Effector memory CD4-positive, alpha-beta T cell (primary cell): ENCODE data around the gene ATF4.
A peak's percentile ranks its signal among the peaks of the same experiment; 100 is the strongest.

Experiments
- DNase-seq, 3 donors: peaks; one replicate each; pipeline ENCODE4 v3.0.0-alpha.2; 2020
- H3K27ac ChIP-seq: 2 replicates; pipeline ENCODE4 v1.7.0; 2013; ENCODE audit warnings: mild to moderate bottlenecking, low read length, moderate library complexity; ENCODE audit not compliant: insufficient read depth, poor library complexity, severe bottlenecking
- H3K27me3 ChIP-seq: replicated peaks from 2 replicates; pipeline ENCODE4 v1.7.0; 2013; ENCODE audit warnings: mild to moderate bottlenecking, low read length; ENCODE audit not compliant: insufficient read depth, control insufficient read depth, poor library complexity, severe bottlenecking
- H3K36me3 ChIP-seq: 2 replicates; pipeline ENCODE4 v1.7.0; 2013; ENCODE audit warnings: mild to moderate bottlenecking, low read length, moderate library complexity; ENCODE audit not compliant: control insufficient read depth, insufficient read depth
- H3K4me1 ChIP-seq: 2 replicates; pipeline ENCODE4 v1.7.0; 2013; ENCODE audit warnings: low read length, mild to moderate bottlenecking; ENCODE audit not compliant: control insufficient read depth, insufficient read depth, poor library complexity, severe bottlenecking
- H3K4me3 ChIP-seq: 2 replicates; pipeline ENCODE4 v1.7.0; 2013; ENCODE audit warnings: low read length, low read depth, mild to moderate bottlenecking; ENCODE audit not compliant: insufficient read depth, poor library complexity, severe bottlenecking
- H3K9me3 ChIP-seq: 2 replicates; pipeline ENCODE4 v1.7.0; 2013; ENCODE audit warnings: mild to moderate bottlenecking, low read length, moderate library complexity; ENCODE audit not compliant: control insufficient read depth

The ATF4 gene

GRCh38 chr22:39489094-39490068 is 31.0 kb upstream of the ATF4 start:
- no peaks in the 10 kb centered on the region for H3K4me1 ChIP-seq
- H3K27me3 ChIP-seq: no peaks in the 10 kb centered on the region
- H3K27ac ChIP-seq: no peak overlapping the region
- H3K9me3 ChIP-seq: no peaks in the 10 kb centered on the region
- DNase-seq: no peak
- H3K4me3 ChIP-seq: no peak overlapping the region
- no peaks in the 10 kb centered on the region for H3K36me3 ChIP-seq

- Histone ChIP-seq H3K9me3 (no peaks in the 10 kb centered on the region), H3K4me1 (no peaks in the 10 kb centered on the region), H3K4me3 (no peak overlapping the region), H3K36me3 (no peaks in the 10 kb centered on the region), H3K27me3 (no peaks in the 10 kb centered on the region), H3K27ac (no peak overlapping the region)
- peak; percentile 41 to 69 (median 66) for DNase-seq
Observed at GRCh38 chr22:39490135-39490798, 30.1 kb upstream of the ATF4 start.

- H3K27ac ChIP-seq: no peak overlapping the region
- no peaks in the 10 kb centered on the region for H3K9me3 ChIP-seq
- H3K4me1 ChIP-seq: no peaks in the 10 kb centered on the region
- no peaks in the 10 kb centered on the region for H3K27me3 ChIP-seq
- H3K4me3 ChIP-seq: no peak overlapping the region
- no peaks in the 10 kb centered on the region for H3K36me3 ChIP-seq
- no peak for DNase-seq
Observed at GRCh38 chr22:39490966-39491680, 29.2 kb upstream of the ATF4 start.

GRCh38 chr22:39491696-39492095 is 28.7 kb upstream of the ATF4 start:
- Histone ChIP-seq H3K36me3 (no peaks in the 10 kb centered on the region), H3K4me3 (no peak overlapping the region)
- DNase-seq: no peak

GRCh38 chr22:39492186-39492585 is 28.2 kb upstream of the ATF4 start:
- H3K4me1 ChIP-seq: no peaks in the 10 kb centered on the region

More at GRCh38 chr22:39491696-39492095, 28.7 kb upstream of the ATF4 start:
- H3K27me3 ChIP-seq: no peaks in the 10 kb centered on the region
- H3K9me3 ChIP-seq: no peaks in the 10 kb centered on the region
- no peak overlapping the region for H3K27ac ChIP-seq
- no peaks in the 10 kb centered on the region for H3K4me1 ChIP-seq

GRCh38 chr22:39493759-39494158 is 26.6 kb upstream of the ATF4 start:
- DNase-seq: no peak
- H3K27ac ChIP-seq: no peak overlapping the region
- no peaks in the 10 kb centered on the region for H3K36me3 ChIP-seq

More at GRCh38 chr22:39492186-39492585, 28.2 kb upstream of the ATF4 start:
- DNase-seq: no peak
- H3K36me3 ChIP-seq: no peaks in the 10 kb centered on the region
- H3K27me3 ChIP-seq: no peaks in the 10 kb centered on the region
- no peak overlapping the region for H3K27ac ChIP-seq
- no peak overlapping the region for H3K4me3 ChIP-seq
- H3K9me3 ChIP-seq: no peaks in the 10 kb centered on the region

GRCh38 chr22:39494471-39495120 is 25.8 kb upstream of the ATF4 start:
- Histone ChIP-seq H3K4me1 (no peaks in the 10 kb centered on the region), H3K36me3 (no peaks in the 10 kb centered on the region), H3K4me3 (no peak overlapping the region), H3K9me3 (no peaks in the 10 kb centered on the region), H3K27ac (no peak overlapping the region), H3K27me3 (no peaks in the 10 kb centered on the region)
- DNase-seq: no peak

More at GRCh38 chr22:39493759-39494158, 26.6 kb upstream of the ATF4 start:
- Histone ChIP-seq H3K4me3 (no peak overlapping the region), H3K9me3 (no peaks in the 10 kb centered on the region), H3K27me3 (no peaks in the 10 kb centered on the region), H3K4me1 (no peaks in the 10 kb centered on the region)

- Histone ChIP-seq H3K36me3 (no peaks in the 10 kb centered on the region), H3K4me1 (no peaks in the 10 kb centered on the region), H3K4me3 (no peak overlapping the region), H3K27ac (no peak overlapping the region), H3K9me3 (no peaks in the 10 kb centered on the region), H3K27me3 (no peaks in the 10 kb centered on the region)
- peak in 2 of 3 donors; percentile 14 to 16 for DNase-seq
Observed at GRCh38 chr22:39496131-39496838, 24.1 kb upstream of the ATF4 start.

- Histone ChIP-seq H3K9me3 (no peaks in the 10 kb centered on the region), H3K27me3 (no peaks in the 10 kb centered on the region), H3K4me3 (no peak overlapping the region), H3K27ac (no peak overlapping the region), H3K4me1 (no peaks in the 10 kb centered on the region), H3K36me3 (no peaks in the 10 kb centered on the region)
- DNase-seq: no peak
Observed at GRCh38 chr22:39497429-39497828, 22.9 kb upstream of the ATF4 start.
